Measurements from ENCODE around the gene FHOD3.

- TF ChIP-seq CTCF (IDR thresholded peaks at IDR 0.05) (no peak), POLR2A (IDR thresholded peaks at IDR 0.05) (no peak)
These were observed 184.4 kb downstream of the FHOD3 start for GRCh38 chr18:36481935-36482334.
